NCI-H2081 treated with DMSO at 0.1 percent for 48 hours (cell line): ENCODE measurements around the gene TEX19.
"Not testable (repeated sequence)": the region's sequence is repeated elsewhere in the genome, so short reads cannot be mapped to it uniquely, and the experiment has no call there.

Experiments used
- DNase-seq: peaks from one replicate; lab custom pipeline; 2025; lab: John Stamatoyannopoulos, UW

TEX19 gene

DNA sequence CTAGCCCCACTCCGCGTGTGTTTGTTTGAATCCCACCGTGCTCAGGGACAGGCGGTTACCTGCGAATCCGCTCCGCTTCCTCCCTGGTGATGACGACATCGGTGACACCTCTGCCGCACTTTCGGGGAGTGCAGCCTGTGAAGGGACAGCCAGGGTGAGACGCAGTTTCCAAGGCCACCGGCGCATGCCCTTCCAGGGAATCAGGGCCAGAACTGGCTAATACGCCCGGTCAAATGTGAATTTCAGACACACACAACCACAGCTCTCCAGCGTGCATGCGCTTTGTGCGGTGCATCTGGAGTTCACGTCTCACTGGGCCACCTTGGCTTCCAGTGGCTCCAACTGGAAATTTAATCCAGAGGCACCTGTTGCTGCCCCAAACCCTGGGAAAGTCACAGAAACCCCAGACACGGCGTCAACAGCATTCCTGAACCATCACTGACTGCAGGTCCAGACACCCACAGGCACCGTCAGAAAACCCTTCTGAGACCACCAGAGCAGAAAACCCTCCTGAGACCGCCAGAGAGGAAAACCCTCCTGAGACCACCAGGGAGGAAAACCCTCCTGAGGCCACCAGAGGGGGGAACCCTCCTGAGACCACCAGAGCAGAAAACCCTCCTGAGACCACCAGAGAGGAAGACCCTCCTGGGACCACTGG lies 52.5 kb downstream of the TEX19 start:
- DNase-seq, result no peak

DNA sequence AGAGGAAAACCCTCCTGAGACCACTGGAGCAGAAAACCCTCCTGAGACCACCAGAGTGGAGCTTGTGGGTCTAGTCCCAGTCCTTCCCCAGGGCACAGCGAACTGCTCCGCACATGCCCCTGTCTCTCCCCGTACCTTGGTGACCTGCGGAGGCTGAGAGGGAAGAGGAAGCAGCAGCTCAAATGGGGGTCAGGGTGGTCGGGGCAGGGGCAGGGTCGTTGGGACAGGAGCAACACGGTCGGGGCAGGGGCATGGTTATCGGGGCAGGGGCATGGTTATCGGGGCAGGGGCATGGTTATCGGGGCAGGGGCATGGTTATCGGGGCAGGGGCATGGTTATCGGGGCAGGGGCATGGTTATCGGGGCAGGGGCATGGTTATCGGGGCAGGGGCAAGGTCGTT lies 53.0 kb downstream of the TEX19 start:
- not testable (repeated sequence) for DNase-seq

DNA sequence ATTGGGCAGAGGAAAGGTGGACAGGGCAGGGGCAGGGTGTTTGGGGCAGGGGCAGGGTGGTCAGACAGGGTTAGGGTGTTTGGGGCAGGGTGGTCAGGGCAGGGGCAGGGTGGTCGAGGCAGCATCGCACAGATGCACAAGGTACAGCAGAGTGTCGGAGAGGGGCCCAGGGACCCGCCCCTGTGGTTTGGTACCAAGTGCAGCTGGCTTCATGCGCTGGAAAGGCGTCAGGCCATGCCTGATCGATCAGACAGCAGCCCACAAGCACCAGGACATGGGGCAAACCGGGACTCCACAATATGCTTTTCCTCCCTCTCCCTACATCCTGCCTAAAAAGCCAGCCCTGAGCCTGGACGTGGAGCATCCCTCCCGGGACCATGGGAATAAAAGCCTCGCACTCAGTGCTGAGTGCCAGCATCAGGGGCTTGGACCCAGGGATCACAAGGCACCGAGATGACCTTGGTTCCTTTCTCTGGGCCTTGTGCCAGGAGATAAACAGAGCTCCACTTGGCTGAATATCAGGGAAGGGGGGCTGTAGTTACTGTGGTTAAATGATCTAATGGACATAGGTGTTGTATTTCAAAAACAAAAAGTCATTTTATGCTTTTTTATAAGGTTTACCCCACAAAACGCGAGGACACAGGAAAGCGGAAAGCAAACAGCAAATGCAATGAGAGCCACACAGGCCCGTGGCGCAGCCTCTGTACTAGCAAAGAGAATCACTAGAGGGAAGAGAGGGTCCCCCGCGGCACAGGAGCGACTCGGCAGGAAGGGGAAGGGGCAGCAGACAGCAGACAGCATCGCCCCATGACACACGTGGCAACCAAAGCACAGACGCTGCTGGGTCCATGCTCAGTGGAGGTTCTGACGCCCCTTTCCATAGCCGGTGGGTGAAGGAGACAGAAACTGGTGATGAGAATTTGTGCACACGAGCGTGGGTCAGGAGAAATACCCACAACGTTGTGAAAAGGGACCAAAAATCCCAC lies 53.8 kb downstream of the TEX19 start:
- DNase-seq, result peak; percentile 21
